C4-2B (cell line): ENCODE results near the gene PPM1E.

ENCODE experiments used
- CTCF ChIP-seq: fragments of 450-650 bp; conservative IDR thresholded peaks from 2 replicates; pipeline ENCODE4 v1.5.1; 2017; ENCODE audit warnings: mild to moderate bottlenecking
- ZFX ChIP-seq: fragments of 450-650 bp; IDR thresholded peaks from 2 replicates; pipeline ENCODE4 v1.6.1; 2017

GRCh38 chr17:59007995-59008394, 252.3 kb downstream of the PPM1E start:
- TF ChIP-seq CTCF: no peak
- TF ChIP-seq ZFX: no peak
